Inferior parietal cortex (tissue), 1 donor: ENCODE results near the gene SLC48A1.

Source experiments
- DNase-seq: peaks from one replicate; pipeline ENCODE4 v3.0.0-alpha.2; 2016; ENCODE audit errors: extremely low spot score

Gene SLC48A1

DNA sequence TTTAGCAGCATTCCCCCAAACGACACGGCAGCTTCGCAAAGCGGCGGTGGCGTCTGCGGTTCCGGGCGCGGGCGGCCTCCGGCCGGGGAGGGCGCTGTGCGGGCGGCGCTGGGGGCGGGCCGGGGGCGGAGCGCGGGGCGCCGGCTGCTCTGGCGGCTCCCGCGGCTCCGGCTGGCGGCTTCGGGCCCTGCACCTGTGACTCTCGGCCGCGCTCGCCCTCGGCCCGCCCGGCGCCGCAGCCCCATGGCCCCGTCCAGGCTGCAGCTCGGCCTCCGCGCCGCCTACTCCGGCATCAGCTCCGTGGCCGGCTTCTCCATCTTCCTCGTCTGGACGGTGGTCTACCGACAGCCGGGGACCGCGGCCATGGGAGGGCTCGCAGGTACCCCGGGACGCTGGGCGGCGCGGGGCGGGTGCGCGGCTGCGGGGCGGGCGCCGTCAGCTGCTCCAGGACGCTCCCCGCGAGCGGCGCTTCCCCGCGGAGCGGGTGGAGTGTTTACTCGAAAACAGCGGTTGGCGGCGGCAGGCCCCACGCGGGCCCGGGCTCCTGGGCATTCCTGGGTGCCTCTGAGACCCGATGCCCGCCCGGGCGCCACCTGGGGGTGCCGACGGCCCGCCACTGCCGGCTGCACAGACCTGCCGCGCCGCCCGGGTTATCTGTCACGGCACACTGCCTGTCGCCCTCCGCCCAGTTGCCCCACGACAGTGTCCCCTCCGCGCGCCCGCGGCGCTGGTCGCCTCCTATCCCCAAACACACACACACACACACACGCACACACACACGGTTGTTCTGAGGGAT lies at the start of gene SLC48A1:
SLC48A1 (plus strand) TSS at position 177 of the 796 bp plus-strand sequence; CDS start at position 244, 67 bp downstream.
- DNase-seq: no peak

DNA sequence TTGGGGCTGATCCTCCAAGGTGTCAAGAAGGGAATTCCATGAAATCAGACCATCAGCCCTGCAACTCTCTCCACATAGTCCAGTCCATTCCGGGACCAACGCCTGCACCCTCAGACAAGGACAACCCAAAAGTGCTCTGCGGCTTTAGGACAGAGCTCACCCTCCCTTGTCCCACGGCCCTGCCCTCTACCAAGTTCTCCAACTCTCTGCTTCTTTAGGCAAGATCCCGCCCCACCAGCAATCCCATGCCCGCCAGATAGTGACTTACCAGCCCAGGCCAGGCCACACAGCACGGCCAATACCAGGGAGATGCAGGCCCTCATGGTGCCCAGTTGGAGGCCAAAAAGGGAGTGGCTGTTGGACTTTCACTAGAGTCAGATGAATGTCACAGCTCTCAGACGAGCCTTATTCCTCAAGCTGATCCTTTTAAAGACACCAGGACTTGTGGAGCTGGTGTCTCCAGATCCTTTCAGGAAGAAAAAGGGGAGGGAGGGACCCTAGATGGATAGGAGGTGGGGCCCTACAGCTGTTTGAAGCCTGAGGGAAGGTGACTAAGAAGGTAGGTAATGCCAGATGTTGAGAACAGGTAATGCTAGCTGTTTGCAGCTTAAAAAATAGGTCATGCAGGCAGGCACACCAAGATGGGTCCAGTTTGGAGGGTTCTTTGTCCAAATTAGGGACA lies 47.8 kb upstream of the SLC48A1 start, which contains the start of gene ENDOU:
ENDOU (minus strand) TSS at position 400 of the 682 bp plus-strand sequence; CDS start at position 323, 77 bp downstream.
- no peak for DNase-seq

DNA sequence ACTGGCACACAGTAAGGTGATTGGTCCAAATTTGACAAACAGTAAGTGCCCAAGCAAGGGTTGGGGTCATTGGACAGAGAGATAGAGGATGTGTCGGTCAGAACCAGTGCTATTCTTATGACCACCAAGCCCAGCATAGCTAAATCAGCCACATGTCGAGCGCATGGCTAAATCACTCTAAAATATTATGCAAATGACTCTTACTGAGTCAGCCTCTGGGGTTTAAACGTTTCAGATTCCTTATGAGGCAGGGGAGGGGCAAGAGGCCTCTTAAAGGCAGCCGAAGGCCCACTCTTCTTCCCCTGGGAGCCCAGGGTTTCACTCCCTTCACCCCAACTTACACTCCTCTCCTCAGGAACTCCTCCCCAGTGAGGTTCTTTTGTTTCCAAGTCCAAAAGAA lies 47.1 kb upstream of the SLC48A1 start:
- no peak for DNase-seq

DNA sequence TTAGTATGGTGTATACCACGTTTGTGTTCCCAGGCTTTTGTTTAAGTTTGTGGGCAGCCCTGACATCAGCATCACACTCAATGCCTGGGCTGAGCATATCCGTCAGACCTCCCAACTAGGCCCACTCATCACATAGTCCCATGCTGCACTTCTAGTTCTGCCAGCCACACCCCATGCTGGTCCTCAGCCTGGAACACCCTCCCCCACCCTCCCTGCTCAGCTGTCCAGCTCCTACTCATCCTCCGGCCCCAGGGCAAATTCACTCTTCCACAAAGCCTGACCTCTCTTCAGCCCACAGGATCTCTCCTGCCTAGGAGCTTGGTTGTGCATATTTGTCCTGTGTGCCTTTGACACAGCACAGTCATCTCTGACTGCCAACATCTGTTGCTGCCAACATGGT lies 43.8 kb upstream of the SLC48A1 start:
- DNase-seq: no peak

DNA sequence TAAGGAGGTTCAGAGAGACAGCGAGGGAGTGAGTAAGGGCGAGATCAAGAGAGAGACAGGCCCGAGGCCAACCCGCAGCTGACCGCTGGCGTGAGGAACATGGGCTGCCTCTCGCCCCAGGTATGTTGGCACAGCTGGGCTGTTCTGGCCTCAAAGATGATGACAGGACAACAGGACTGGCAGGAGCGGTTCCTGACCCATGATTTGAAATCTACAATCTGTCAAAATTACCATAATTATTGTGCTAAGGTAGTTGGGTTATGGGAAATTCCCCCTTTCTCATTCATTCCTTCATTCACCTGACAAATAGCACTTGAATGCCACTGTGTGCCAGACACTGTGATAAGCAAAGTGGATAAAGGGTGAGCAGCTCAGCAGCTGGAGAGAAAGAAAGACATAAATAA lies 42.7 kb upstream of the SLC48A1 start:
- DNase-seq: no peak

DNA sequence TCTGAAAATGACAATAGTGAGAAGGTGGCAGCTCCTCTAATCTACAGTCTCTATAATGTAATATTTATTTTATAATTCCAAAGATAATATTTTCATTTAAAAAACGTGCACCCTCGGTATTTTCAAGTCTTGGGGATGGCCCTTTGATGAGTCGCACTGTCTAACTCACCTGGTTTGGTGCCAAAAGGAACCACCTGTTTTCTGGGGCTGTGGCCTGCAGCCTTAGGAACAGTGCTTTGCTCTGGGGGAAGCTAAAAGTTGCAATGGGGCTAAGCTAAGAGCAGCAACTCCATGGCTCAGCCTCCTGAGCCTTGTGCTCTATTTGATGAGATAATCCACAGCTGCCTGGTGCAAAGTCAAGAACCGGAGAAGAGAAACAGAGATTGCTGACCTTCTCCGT lies 41.3 kb upstream of the SLC48A1 start:
- DNase-seq: no peak

DNA sequence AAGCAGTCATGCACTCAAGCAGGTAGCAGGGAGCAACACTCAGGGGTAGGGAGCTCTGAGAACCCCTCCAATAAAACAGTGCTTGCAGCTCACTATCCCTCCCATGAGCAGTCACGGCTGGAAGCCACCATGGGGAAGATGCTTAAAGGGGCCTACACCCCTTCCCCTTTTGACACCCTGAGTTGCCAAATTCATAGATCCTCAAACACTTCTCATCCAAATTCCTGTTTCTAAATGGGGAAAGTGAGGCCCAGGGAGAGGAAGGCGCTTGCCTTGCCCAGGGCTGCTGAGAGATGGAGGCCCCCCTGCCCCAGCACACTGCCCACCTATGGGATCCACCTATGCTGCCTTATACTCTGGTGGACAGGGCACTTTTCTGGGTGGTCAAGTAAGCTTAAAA lies 40.5 kb upstream of the SLC48A1 start:
- DNase-seq: no peak

DNA sequence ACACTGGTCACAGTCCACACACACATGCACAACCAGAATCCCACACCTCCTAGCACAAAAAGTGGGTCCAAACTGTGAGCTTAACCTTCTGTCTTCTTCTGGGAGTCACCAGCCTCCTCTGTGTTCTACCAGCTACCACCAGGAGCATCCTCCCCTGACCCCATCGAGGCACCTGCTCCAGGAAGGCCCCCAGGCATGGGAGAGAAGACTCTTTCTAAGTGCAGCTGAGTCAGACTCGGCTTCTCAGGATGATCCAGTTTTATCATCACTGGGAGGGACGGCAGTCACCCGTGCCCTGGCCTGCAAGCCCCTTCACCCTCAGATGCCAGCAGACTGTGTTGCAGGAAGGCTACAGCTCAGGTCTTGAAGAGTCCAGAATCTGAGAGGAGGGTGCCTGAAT lies 39.9 kb upstream of the SLC48A1 start:
- DNase-seq: no peak

DNA sequence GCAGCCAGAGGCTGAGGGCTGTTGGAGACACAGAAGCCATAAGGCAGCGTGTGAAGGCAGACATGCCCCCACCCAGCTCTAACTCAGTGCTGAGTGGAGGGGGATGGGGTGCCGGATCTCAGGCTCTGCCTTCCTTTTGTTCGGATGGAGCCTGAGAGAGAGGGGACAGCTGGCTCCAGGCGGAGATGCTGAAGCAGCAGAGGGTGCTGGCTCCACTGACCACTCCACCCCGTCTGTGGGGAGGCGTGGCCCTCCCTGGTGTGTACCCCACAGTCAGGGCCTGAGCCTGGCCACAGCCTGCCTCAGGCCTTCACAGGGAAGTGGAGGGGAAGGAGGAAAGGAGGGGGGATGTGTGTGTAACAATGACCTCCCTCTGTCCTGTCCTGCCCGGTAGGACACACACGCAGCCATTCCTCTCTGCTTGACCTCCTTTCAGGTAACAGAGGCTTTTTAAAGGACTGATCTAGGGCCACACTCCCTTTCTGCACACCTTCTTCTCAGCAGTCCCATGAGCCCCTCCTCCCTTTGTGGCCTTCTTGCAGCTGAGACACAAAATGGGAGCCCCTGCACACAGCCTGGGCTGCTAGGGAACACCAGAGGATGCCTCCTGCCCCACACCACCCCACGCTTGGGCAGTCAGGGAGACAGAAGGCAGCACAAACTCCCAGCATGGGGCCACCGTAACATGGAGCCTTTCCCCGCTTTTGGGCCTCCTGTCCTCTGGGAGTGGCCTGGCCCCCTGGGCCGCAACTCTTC lies 38.1 kb upstream of the SLC48A1 start:
- DNase-seq: peak; percentile 32

DNA sequence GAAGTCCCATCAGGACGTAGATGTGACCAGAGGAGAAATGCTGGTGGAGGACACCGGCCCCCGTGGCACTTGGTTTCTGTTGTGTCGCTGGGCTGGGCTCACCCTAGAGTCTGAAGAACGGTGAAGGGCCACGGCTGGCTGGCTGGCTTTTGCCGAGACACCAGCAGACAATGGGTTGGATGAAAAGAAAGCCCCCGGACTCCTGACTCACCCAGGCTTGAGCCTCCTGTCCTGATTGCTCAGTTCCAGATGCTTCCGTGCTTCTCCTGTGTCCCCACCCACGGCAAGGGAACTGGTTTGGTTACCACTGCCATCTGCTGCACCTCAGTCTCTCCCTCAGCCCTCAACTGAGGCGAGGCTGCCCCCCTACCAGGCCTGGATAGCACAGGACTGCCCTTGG lies 37.4 kb upstream of the SLC48A1 start:
- no peak for DNase-seq

DNA sequence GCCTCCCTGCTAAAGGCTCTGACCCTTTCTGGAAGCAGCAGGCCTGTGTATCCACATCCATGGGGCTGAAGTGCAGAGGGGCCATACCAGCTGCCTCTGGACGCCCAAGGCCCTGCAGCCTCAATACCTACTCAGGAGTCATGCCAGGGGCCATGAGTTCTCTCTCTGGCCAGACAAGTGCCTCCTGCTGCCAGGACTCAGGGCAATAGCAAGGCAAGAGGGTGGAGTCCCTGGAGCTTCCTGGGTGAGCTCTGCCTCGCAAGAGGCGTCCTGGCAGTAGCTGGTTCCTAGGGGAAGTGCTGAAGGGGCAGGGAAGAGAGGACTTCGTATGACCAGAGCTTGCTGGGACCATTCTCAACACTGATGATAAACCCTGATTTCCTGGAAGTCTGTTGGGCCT lies 36.8 kb upstream of the SLC48A1 start:
- no peak for DNase-seq

DNA sequence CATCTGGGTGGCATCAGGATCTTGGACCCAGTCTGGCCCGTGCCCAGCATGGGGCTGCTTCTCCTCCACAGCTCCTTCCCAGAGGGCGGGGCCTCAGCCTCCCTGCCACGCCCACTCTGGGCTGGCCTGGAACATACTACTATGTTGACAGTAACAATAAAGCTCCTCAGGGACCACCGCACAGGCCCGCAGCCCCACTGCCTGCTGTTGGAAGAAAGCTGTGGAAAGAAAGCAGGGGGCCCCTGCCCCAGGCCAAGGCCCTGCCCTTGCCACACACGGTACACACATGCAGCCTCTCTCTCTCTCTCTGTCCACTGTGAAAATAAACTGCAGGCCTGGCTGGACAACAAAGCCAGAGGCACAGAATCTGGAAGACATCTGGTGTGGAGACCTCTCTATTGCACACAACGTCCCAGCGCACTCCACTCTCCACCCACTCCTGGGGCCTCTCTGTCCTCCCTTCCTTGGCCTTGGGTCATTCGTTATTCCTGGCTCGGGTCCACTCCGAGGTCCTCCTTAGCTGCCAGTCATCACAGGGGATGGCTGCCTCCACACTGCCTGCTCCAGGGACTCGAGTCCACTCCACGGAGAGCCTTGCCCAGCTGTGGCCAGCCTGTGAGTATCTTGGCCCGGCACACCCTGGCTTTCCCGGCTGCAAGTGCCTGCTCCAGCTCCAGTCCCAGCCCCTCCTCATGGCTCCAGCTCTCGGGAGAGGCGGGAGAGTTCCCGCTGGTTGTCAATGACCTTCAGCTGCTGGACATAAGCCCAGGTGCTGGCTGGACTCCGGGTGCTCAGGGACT lies 36.0 kb upstream of the SLC48A1 start:
- peak; percentile 62 for DNase-seq

DNA sequence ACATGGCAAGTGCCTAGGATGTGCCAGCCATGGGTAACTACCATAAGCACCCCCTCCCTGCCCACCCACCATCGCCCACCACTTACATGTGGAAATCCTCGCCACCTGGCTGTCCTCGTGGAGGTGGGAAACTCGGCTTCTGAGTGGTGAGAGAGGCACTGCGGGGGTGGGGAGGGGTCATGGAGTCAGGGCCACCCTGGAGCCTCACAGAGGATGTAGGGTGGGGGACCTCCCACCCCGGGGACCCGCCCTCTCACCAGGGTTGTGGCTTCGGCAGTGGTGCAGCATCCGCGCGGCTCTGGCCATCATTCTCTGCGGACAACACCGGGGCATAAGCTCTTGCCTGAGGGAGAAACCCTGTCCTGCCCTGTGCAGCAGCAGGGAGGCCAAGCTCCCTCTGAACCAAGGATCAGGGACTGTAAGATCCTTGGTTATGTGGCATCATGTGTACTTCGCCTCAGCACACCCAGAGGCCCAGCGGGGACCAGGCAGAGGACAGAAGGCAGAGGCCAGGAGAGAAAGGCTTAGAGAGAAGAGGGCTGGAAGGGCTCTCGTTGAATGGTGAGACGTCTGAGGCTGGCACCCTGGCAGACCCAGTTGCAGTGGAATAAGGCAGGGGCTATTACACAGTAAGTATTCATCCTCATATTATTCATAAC lies 35.0 kb upstream of the SLC48A1 start:
- no peak for DNase-seq

DNA sequence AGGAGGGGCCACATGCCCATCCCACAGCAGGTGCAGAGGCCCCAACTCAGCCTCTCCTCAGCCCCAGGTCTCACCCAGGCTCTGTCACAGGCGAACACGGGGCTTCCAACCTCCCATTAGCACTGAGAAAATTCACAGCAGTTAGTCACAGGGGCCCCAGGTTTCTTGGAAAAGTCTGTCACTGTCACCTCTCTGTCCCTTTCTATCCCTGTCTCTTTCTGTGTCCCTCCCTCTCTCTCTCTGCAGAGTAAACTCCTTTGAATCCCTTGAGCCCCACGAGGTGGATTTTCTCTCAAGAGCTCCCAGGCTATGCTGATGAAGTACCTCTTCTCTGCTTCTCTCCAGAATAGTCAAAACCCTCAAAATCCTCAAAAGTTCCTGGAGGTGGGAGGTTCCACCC lies 33.7 kb upstream of the SLC48A1 start:
- no peak for DNase-seq

DNA sequence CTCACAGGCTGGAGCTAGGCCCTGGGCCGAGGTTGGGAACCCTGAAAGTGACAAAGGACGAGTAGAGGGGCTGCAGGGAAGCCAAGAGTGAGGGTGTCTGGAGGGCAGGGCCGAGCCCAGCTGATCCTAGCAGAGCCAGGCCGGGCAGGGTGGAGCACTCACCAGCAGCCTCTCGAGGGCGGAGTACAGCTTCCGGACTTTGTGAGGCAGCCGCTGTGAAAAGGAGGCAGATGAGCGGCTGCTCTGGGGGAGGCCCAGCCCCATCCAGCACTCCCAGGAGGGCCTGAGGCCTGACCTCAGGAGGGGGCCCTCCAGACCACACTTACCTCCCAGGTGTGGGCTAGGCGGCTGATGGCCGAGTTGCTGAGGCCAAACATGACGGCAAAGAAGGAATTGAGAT lies 33.1 kb upstream of the SLC48A1 start:
- DNase-seq: no peak

DNA sequence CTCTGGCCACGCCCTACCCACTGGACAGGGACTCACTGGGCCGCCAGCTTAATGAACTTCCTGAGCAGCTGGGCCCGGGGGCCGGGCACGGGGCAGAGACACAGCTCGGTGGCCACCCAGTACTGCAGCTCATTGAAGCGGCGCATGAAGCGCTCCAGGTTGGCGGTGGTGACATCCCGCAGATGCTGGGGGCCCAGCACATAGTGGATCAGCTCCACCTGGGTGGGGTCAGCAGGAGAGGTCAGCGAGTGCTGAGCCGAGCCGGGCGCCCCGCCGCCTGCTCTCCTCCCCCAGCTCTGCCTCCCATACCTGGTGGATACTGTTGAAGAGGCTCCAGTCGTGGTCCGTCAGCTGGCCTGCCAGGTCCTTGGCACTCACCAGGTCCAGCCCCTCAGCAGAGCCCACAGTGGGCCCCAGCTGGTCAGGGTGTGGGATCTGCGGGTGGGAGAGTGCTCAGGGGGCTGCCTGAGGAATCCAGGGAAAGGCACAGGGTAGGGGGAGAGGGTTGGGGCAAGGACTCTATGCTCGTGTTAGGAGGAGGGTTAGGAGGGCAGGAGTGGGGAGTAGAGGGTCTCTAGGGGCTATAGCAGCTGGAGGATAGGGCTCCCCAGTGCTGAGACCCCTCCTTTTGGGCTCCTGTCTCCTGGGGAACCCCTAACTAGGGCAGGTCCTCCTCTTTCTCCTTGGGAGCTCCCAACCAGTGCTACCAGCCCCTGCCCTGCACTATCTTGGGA lies 32.3 kb upstream of the SLC48A1 start:
- no peak for DNase-seq

DNA sequence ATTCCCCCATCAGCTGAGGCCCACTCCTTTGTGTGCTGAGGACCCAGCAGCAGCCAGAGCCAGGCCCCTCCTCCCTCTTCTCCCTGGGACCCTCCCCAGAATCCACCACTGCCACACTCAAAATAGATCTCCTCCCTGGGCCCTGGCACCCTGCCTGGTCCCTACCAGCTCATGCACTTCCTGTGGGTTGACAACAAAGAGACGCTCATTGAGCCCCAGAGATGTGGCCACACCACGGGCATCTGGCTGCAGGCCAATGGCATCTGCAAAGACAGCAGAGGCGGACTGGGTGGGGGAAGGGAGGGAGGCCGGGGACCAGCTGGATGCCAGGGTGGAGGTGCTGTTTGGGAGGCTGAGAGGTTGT lies 31.7 kb upstream of the SLC48A1 start:
- peak; percentile 89 for DNase-seq

DNA sequence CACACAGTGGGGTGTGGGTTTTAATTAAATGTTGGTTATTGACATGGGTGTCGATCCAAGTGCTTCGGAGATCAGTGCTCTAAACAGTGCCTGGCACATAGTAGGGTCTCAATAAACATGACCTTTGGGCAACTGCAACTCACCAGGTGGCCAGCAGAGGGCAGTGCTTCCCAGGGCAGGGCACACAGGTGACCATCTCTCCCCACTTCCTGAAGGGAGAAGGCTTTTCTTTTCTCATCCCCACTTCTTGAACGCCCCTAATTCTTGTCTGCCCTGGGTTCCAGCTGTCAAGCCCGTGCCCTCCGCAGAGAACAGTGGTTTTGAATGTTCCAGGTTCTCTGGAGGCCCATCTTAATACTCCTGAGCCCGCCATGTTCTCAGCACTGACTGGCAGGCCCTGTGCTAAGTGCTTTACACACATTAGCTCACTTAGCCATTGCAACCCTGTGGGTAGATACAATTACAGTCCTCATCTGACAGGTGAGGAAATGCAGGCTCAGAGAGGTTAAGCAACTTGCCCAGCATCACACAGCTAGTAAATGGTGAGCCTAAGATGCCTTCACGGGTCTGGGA lies 30.7 kb upstream of the SLC48A1 start:
- peak; percentile 47 for DNase-seq

DNA sequence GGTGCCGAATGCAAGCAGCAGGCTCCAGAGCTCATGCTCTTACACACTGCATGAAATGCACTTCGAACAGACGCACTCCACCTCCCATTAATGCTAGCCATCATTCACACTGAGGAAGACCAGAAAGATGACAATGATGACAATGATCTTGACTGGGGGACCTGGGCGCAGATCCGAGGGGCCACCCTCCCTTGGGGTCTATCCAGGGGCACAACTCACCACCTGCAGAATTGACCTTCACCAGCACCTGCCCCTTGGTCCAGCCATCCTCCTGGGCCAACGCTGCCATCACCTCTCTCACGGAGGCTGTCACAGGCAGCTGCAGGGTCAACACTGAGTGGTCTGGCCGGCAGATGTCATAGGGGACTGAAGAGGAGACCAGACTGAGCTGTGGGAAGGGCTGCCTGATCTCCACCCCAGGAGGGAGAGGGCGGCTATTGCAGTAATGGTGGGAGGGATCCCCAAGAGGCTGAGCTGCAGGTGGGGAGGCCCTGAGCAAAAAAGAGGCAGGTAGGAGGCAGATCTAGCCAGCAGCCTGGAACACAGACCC lies 29.7 kb upstream of the SLC48A1 start:
- no peak for DNase-seq
